T-helper 9 cell (primary cell): ENCODE measurements around the gene PTPRG.

Experiments
- DNase-seq: peaks from one replicate; pipeline ENCODE4 v3.0.0-alpha.2; 2020

PTPRG gene

DNA sequence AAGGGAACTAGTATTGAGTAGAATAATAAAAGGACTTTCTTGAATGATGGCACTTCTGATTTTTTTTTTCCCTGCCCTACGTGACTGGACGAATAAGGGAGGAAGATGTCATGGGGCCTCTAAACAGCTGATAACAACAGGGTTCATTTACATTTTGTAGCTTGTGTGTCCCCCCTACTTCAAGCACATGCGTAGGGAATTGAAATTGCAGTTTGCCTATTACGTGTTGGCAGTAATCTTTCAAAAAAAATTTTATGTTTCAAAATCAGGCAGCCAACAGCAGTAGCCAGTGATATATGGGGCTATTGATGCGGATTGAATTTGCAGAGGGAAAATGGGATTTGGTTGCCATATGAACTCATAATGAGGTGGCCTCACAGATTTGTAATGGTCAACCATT is 58.7 kb downstream of the PTPRG start:
- no peak for DNase-seq

DNA sequence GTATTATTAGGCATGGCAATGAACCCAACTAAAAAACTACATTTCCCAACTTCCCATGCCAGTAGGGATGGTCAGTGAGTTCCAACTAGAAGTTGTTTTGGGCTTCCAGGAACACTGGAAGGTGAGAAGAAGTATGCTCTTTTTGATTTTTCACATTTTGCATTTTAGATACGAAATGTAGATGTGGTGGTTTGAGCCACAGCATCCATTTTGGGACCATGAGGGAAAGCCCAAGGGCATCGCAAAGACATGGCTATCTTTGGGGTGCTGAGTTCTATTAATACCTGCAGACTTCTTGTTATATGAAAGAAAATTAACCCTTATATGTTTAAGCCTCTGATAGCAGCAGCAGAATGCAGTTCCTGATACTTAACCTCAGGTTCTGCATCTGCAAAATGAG is 62.9 kb downstream of the PTPRG start:
- DNase-seq: no peak

DNA sequence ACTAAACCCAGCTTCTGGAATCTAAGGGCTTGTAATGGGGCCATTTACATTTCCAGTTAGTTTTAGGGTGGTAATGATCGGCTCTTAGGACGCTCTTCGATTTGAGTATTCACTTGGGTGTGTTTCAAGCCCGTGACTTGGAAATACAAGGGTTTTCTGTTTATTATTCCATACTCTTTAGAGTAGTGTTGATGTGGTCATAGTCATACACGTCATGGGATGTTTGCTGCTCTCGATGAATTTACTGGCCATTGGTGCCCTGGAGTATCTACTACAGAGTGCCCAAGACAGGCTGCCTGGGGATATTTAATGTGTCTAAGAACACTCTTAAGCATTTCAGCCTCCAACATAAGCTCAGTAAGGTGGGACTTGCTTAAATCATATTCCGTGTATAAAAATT is 64.1 kb downstream of the PTPRG start:
- no peak for DNase-seq

DNA sequence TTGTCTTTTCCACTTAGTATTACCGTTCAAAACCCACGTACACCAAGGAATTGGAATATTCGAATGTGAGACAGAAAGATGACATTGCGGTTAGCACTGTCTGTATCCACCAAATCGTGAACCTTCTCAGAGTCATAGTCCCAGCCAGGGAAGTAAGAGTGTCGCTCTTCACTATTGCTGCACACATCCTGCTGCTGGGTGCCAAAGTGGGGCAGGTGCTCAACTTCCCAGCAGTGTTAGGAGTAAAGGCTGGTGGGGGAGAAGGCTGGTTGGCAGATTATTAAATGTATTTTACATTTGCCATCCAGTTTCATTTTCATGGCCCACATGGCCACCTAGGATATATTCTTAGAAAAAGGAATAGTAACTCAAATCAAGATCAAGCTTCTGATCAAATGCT is 65.1 kb downstream of the PTPRG start:
- DNase-seq: no peak

DNA sequence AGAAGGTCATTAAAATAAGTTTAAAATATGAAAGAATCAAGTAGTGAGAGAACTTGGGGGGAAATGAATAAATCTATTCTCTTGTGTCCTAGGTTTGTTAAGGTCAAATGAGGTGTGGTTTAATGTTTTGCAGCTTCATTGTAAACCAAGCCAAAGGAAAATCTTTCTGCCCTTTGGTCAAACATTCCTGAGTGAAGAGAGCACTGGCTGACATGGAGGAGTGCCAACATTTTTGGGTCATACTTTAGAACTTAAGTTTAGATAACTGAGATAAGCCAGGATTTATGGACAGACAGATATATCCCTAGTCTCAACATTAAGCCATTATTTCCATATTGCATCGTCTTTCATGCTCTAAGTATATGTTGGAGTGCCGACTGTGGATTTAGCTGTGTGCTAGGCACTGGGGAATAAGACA is 66.4 kb downstream of the PTPRG start:
- no peak for DNase-seq

DNA sequence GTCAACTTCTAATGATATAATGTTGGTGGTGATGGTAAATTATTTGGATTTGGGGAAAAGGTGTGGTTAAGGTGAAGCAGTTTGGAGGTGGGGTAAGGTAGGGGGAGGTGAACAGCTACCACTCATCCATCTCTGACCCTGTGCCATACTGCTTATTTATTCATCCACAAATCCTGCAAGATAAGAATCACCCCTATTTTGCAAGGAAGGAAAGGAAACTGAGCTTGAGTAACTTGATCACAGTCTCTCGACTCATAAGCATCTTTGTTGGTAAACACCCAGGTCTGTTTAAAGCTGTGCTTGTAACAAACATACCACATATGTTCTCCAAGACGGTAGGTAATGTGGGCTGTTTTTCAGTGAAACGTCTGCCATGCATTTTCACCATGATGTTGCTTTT is 67.3 kb downstream of the PTPRG start:
- DNase-seq: no peak

DNA sequence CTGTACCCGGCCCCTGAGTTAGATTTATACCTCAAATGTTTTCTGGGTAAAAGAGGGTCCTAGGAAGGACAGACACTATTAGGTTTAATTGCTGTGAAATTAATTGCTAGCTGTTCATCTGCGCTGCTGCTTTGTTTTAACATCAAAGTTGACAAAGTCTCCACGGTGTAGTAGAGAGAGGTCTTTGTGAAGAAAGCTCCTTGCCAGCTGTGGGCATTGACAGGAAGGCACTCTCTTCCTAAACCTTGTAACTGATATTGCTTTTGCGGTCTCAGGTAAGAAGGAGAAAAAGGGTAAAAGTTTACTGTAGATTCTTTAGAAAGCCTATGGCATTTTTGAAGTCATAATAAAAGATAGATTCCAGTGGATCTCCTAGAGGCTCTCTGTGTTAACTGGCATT is 68.1 kb downstream of the PTPRG start:
- DNase-seq: no peak

DNA sequence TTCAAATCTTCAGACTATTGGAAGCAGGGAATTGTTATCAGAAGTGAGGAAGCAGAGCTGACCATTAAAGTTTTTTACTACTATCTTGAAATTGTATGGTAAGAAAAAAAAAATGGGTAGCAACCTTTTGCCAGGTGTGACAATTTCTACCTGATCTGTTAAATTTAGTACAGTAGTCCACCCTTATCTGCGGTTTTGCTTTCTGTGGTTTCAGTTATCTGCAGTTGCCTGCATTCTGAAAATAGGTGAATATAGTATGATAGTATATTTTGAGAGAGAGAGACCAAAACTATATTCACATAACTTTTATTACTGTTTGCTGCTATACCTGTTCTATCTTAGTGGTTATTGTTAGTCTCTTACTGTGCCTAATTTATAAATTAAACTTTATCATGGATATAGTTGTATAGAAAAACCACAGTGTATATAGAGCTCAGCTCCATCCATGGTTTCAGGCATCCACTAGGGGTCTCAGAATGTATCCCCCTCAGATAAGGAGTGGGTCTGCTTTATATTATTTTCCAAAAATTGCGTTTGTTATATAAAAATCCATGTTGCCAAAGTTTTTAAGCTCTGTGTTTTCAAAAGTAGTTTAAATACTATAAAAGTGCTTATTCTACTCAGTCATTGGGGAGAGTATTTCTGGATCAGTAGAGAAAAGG is 69.9 kb downstream of the PTPRG start:
- no peak for DNase-seq

DNA sequence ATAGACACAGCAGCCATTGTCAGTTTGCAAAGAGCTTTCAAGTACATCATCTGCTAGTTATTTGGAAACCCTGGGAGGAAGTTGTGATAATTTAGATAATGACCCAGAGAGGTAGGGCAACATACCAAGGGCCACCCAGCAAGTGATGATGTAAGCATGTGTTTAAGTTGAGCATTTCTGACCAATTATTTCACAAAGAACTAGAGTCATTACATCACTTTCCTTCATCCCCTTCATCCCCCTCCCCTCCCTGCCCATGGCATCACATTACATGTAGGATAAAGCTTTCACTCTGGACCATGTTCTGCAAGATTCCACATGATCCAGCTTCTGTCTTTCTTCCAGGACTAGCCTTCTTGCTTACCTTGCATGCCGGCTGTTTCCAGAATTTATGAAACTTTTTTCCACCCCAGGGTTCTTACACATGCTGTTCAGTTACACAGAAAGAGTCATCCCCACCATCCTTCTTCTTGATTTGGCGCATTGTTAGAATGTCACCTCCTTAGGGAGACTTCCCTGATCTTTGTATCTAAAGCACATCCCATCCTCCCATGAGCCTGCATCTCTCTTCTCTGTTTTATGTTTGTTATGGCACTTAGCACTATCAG is 71.3 kb downstream of the PTPRG start:
- DNase-seq: no peak

DNA sequence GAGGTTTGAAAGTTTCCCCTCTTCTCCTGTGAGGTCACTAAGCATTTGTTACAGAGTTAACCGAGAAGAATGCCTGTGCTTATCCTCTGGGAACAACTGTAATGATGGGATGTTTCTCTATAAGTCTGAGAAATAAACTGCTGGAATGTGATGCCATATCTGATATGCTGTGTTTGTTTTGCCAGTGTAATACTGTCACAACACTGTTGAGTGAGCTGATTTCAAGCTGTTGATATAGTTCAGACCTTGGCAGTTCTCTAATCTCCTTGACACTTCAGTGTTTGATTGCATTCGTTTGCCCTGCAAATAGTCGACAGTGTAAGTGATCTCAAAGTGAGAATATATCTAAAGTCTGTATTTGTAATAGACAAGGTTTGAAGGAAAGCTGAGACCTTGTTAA is 73.3 kb downstream of the PTPRG start:
- no peak for DNase-seq

DNA sequence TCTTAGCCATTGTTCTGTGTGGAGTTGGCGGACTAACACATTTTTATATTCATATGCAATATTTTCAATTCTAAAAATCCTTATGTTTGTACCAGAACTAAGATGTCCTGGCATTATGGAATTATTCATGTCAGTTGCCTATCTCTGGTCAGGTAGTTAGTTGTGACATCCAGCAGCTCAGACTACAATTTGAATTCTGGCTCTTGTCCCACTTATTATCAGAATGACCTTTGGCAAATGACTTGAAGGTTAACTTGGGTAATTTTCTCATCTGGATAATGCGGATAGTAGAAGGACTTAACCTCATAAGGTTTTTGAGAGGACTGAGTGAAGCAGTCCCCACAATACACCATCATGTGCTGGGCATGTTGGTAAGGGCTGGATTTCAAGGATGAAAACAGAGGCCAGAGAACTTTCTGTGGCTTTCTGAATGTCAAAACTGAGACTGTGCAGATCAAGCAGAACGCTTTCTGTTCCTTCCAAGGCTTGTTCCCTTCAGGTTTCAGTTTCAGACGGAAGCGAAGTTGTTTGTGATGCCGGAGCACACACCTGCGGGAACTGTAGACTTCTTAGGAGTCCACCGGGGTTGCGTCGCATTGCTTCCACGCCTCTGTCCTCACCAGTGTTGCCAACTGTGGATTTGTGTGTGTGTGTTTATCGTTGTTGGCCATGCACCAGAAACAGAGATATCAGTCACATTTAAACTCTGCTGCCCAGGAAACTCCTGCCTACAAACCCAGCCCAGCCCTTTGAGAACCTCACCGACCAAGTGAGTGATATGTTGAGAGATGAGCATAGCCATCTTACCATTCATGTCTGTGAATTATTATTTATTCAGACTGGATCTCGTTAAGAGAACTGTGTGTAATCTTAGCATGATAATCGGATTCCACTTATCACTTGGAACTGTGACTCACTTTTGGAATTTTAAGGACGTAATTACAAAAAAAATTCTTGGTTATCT is 76.0 kb downstream of the PTPRG start:
- DNase-seq: no peak

DNA sequence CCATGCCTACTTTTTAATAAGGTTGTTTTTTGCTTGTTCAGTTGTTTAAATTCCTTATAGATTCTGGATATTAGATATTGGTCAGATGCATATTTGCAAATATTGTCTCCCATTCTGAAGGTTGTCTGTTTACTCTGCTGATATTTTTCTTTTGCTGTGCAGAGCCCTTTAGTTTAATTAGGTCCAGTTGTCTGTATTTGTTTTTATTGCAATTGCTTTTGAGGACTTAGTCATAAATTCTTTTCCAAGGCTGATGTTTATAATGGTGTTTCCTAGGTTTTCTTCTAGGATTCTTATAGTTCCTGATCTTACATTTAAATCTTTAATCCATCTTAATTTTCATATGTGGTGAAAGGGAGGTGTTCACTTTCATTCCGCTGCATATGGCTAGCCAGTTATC is 77.4 kb downstream of the PTPRG start:
- no peak for DNase-seq

DNA sequence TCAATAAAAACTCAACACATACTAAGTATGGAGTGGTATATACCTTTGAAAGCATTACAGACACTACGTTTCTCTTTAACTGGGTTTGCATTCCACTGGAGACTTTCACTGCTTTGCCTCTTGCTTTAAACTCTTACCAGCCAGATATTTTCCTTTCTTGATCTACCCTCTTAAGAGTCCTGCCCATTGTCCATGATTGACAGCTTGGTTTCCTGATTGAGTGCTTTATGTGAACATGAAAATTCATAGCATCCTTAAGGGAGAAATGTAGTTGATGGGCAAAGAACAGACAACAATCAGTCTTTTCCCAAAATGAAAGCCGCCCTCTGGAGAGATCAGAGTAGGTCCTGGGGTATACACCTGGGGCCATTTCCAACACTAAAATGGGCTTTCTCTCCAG is 78.6 kb downstream of the PTPRG start:
- no peak for DNase-seq

DNA sequence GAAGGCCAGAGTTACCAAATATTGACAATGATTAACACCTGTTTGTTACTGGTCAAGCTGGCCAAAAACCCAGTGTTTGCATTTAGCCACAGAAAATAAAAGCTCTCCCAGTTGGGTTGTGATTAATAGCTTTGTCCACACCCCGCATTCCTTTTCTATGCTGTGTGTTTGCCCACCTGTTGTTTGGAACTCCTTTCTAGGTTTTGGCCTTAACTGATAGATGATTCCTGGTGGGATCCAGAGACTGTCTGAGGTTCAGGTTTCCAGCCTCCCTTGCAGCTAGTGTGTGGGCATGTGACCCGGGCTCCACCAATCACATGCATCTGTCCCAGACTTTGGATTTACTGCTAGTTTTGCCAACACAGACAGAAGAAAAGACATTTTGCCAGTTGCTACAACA is 83.8 kb downstream of the PTPRG start:
- no peak for DNase-seq

DNA sequence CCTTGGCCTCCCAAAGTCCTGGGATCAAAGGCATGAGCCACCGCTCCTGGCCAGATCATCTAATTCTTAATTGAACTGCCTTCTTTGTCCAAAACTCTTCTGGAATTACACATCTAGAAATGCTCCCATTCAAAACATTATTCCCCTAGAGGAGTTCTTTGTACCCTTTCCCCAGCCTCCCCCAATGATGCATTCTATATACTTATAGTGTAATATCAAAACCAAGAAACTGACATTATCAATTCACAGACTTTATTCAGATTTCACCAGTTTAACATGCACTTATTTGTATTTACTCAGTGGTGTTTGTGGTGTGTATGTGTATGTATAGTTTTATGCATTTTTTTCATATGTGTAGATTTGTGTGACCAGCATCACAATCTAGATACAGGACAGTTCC is 85.0 kb downstream of the PTPRG start:
- DNase-seq: no peak

DNA sequence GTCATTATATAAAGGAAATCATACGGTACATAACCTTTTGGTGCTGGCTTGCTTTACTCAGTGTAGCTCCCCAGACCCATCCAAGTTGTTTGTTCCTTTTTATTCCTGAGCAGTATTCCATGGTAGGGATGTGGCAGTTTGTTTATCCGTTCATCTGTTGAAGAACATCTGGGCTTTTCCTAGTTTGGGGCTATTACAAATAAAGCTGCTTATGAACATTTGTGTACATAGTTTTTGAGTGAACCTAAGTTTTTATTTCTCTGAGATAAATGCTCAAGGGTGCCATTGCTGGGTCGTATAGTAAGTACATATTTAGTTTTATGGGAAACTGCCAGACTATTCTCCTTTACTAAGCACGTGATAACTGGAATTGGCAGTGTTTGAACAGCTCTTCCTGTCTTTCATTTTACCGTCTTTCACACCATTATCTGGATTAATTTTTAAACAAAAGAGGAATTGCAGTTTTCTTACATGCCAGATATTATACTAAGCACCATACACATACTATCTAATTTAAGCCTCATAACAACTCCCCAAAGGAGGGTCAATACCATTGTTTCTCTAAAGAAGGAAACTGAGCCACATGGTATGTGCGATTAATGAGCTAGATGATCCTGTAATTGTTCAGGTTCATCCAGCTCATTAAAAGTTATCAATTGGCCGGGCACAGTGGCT is 85.6 kb downstream of the PTPRG start:
- no peak for DNase-seq

DNA sequence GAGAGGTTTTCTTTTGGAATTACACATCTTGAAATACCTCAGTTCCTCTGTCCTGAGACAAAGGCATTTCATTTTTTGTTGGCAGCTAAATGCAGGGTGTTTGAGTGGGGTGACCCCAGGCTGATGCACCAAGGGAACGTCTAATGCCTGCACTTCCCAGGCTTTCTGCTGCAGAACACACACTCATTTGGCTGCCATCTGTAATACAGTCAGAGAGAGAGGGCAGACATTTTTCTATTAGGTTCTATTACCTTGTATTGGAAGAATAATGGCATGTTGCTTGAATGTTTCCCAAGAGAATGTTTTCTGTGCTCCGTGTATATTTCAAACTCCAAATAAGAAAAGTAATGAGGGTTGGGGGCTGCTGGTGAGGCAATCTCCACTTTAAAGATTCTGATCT is 87.1 kb downstream of the PTPRG start:
- no peak for DNase-seq

DNA sequence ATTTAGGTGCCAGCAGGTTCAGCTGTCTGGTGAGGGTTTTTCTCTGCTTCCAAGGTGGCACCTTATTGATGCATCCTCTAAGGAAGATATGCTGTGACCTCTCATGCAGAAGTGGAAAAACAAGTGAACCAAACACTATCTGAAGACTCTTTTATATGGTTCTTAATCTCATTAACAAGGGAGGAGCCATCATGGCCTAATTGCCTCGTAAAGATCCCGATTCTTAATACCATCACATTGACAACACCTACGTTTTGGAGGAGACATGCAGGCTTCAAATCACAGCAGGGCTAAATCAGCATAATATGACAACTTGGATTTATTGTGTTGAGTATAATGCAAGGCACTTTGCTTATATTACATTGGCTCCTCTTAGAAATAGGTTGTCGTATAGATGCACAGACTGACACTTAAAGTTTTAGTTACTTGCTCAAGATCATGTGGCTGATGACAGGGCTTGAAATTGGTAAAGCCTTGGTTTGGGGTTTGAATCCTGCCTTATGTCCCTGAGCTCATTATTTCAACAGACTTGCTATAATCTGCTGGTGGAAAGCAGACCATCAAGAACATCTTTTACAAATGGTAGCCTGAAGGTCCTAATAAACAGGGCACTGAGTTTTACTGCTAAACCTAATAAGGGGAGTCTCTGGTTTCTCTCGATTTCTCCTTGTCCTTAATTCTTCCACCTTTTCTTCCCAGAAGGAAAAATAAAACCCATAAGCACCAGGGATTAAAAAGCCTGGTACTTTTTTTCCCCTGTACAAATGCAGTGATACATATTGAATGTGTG is 88.2 kb downstream of the PTPRG start:
- no peak for DNase-seq

DNA sequence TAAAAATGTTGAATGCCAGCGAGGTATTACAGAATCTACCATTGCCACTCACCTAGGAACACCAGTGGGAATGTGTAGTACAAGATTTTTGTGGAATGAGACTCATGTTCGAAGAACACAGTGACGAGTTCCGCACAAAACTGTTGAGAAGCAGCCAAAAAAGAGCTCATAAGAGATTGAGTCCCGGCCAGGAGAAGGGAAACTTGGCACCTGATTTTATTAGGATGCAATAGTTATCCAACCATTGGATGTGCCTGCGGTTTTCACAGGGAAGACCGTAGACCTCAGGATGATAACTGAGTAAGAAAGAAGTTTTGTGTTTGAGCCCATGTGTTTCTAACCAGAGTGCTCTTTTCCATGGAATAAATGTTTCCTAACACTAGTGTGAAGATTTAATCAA is 88.9 kb downstream of the PTPRG start:
- no peak for DNase-seq

DNA sequence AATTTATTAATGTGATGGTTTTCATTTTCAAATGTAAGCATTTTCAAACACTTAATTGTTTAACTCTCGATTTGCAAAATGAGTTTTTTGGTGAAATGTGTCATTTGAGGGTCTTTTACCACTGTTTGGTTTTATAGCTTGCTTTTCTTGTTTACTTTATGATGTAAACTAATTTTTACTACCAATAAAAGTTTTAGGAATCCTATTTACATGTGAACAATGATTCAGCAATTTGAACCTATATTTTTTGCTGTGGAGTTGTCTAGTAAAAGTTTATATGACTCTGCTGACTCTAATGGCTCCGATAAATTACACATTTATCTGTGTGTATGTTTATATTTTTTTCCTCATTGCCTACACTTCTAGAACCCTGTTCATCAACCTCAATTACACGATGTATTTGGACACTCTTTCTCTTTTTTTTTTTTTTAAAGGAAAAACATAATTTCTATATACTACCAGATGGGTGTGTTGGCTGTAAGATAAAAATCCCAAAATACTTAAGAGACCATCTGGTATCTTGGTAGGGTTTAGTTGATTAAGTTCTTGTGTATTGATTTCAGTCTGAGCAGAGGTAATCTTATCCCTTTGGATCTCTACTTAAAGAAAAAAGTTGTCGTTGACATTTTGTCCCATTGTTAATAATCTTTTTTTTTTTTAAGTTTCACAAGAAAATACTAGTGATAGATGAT is 89.5 kb downstream of the PTPRG start:
- DNase-seq: no peak

DNA sequence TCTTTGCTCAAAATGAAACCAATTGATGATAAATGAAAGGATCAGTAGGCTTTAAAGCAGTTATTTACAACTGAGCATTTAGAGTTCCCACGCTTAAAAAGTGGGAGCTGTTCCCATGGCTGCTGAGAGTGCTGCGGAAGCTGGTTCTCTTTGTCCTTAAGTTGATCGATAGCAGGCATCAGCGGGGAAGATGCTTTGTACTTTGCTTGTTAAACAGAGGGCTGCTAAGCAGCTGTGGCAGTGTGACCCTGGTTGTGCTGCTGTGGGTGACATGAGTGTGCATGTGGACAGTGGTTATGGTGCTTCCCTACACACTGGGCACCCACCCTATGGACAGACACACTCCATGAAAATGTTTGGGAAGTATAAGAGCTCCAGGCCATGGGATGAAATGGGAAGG is 96.3 kb downstream of the PTPRG start:
- no peak for DNase-seq

DNA sequence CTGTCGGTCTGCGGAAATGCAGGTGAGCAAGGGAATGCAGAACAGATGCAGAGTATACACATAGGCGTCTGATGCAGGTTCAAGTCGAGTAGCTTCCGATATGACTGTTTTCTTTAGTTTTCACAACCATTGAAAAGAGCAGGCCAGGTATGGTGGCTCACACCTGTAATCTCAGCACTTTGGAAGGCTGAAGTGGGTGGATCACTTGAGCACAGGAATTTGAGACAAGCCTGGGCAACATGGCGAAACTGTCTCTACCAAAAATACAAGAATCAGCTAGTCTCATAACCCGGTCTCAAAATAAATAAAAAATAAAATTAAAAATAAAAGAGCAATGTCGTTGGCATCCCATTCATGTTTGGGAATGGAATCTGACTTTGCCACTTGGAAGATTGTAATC is 101.5 kb downstream of the PTPRG start:
- no peak for DNase-seq
